Epithelial cell of proximal tubule (primary cell): ENCODE measurements around the gene UNG. TPM values are rescaled to one million over a fixed set of nuclear protein-coding genes. Genes with fewer than 3 reads are reported as not detected.

Experiments used
- DNase-seq: peaks from one replicate; pipeline ENCODE4 v3.0.0-alpha.2; 2011; ENCODE audit warnings: low read depth
- H3K4me3 ChIP-seq: 2 replicates; pipeline ENCODE4 v1.5.1; 2011; ENCODE audit warnings: low read depth, mild to moderate bottlenecking, low read length
- total RNA-seq: library from RNA; depleted of rRNA; stranded (reverse); fragments of >200 nt; gene quantifications from 2 replicates; pipeline ENCODE4 v1.2.3, GENCODE V29; 2015
- TF ChIP-seq, protein P1 (sequence below): conservative IDR thresholded peaks from 2 replicates; pipeline ENCODE4 v1.5.1; 2012; ENCODE audit warnings: low read depth, mild to moderate bottlenecking, low read length

Gene UNG
- total RNA-seq, 1 donor from 2014 or later, result 118 TPM

DNA sequence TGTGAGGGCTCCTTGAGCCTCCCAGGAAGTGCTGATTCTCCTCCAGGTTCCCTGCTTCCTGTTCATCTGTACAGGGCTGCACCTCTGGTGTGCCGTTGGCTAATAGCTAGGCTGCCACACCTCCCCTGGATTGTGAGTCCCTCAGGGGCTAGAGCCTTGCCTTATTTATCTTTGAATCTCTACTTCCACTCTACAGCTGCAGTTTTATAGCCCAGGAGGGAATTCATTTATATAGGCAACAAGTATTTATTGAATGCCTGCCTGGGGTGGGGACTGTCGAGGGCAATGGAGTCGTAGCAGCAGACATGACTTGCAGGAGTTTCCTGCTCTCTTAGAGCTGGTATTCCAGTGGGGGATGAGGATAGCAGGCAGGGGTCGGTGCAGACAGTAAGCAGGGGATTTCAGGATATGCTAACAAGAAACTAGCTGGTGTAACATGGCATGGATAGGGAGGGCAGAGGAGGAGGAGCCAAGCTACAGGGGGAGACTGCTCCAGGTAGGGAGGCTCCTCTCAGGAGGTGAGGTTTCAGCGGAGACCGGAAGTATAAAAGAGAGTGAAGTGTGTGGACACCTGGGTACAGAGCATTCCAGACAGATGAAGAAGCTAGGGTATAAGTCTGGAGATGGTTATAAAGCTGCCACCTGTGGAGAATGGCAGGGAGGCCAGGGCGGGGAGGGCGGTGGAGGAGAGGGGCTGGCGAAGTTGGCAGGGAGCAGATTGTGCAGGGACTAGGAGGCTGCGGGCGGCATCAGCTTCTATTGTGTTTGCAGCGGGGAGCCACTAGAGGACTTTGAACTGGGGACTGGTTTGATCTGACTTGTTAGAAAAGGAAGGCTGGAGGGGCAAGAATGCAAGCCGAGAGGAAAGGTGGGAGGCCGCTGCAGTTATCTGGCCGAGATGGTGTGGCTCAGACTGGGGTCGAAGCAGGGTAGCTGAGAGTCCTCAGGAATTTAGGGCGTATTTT is 27.8 kb upstream of the UNG start:
- TF ChIP-seq, protein P1, sequence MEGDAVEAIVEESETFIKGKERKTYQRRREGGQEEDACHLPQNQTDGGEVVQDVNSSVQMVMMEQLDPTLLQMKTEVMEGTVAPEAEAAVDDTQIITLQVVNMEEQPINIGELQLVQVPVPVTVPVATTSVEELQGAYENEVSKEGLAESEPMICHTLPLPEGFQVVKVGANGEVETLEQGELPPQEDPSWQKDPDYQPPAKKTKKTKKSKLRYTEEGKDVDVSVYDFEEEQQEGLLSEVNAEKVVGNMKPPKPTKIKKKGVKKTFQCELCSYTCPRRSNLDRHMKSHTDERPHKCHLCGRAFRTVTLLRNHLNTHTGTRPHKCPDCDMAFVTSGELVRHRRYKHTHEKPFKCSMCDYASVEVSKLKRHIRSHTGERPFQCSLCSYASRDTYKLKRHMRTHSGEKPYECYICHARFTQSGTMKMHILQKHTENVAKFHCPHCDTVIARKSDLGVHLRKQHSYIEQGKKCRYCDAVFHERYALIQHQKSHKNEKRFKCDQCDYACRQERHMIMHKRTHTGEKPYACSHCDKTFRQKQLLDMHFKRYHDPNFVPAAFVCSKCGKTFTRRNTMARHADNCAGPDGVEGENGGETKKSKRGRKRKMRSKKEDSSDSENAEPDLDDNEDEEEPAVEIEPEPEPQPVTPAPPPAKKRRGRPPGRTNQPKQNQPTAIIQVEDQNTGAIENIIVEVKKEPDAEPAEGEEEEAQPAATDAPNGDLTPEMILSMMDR, result no peak
- H3K4me3 ChIP-seq, result no peak overlapping the region
- DNase-seq, result no peak

DNA sequence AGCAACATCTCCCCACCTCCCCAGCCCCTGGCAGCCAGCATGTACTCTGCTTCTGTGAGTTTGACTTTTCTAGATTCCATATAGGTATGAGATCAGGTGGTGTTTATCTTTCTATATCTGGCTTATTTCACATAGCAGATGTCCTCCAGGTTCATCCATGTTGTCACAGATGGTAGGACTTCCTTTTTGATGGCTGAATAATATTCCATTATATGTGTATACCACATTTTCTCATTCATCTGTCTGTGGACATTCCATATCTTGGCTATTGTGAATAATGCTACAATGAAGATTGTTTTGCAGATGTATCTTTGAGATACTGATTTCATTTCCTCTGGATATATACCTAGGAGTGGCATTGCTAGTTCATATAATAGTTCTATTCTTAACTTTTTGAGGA is 22.5 kb upstream of the UNG start:
- no peak overlapping the region for H3K4me3 ChIP-seq
- TF ChIP-seq, protein P1, result no peak
- no peak for DNase-seq

DNA sequence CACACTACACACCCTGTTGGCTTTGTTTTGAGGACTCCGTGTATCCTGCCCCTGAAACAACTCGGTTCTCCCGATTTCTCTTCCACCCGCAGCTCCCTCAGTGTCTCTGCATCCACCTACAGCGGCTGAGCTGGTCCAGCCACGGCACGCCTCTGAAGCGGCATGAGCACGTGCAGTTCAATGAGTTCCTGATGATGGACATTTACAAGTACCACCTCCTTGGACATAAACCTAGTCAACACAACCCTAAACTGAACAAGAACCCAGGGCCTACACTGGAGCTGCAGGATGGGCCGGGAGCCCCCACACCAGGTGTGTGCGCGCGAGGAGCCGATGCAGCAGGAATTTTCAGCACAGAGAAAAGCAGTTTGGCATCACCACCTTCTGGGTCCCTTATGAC is 14.6 kb upstream of the UNG start:
- TF ChIP-seq, protein P1, result no peak
- no peak overlapping the region for H3K4me3 ChIP-seq
- DNase-seq, result no peak

DNA sequence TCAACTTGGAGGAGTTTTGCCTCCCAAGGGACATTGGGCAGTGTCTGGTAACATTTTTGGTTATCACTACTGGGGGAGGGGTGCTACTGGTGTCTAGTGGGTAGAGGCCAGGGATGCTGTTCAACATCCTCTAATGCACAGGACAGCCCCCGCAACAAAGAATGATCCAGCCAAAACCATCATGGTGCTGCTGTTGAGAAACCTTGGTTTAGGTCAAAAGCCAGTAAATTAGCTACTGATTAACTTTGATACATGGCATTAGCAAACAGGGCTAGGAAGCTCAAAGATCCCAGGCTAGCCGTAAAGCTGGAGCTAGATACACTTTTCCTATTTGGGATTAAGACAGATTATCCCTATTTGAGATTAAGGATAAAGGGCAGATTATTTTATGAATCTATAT is 13.0 kb upstream of the UNG start:
- no peak overlapping the region for H3K4me3 ChIP-seq
- no peak for DNase-seq
- TF ChIP-seq, protein P1, result no peak

DNA sequence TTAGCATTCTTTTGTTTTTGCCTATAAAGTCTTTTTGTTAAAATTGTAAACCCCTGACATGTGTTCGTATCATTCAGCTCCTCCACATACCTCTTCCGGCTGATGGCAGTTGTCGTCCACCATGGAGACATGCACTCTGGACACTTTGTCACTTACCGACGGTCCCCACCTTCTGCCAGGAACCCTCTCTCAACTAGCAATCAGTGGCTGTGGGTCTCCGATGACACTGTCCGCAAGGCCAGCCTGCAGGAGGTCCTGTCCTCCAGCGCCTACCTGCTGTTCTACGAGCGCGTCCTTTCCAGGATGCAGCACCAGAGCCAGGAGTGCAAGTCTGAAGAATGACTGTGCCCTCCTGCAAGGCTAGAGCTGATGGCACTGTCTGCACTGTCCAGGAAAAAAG is 11.8 kb upstream of the UNG start:
- TF ChIP-seq, protein P1, result no peak
- no peak overlapping the region for H3K4me3 ChIP-seq
- DNase-seq, result no peak

DNA sequence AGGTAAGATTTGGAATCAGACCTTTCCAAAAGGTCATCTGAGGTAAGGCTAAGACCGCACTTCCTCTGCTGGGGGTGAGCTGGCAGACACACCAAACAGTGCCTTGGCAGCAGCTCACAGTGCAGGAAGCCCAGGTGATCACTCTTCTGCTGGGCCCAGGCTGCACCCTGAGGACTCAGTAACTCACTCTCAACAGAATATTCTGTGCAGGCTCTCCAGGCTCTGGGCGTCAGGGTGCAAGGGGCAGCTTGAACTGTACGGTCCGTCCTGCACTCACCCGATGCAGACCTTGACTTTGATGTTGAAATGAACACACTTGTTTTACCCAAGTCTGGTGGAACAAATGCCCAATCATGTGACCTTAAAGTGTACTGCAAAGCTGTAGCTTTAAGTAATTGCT is 10.1 kb upstream of the UNG start:
- H3K4me3 ChIP-seq, result no peak overlapping the region
- DNase-seq, result no peak
- TF ChIP-seq, protein P1, result no peak

DNA sequence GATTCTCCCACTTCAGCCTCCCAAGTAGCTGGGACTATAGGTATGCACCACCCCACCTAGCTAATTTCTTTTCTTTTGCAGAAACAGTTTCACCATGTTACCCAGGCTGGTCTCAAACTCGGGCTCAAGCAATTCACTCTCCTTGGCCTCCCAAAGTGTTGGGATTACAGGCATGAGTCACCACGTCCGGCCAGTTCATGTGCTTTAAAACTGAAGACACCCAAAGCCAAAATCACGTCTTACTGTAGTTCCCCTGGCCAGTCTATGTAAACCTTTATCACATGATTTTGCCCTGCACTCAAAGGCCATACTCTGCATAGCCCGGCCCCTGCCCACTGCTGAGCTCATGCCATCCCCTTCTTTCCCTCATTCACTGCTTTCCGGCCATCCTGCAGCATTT is 8.6 kb upstream of the UNG start:
- no peak for DNase-seq
- TF ChIP-seq, protein P1, result no peak

More for the DNA sequence above, 8.6 kb upstream of the UNG start:
- no peak overlapping the region for H3K4me3 ChIP-seq
